GM19025 (cell line): ENCODE results near the gene TCAF2.
A peak's percentile ranks its signal among the peaks of the same experiment; 100 is the strongest.
"Not testable (repeated sequence)": the region's sequence is repeated elsewhere in the genome, so short reads cannot be mapped to it uniquely, and the experiment has no call there.

Experiments used
- ATAC-seq: cut with Tn5 transposase; IDR thresholded peaks from one replicate; pipeline ENCODE4 v1.9.1; 2021; ENCODE audit warnings: mild to moderate bottlenecking, low read depth, moderate library complexity; ENCODE audit not compliant: unreplicated experiment

Gene TCAF2

GRCh38 chr7:143620646-143621045 lies at the start of gene TCAF2:
Gene TCAF2, plus strand, starts transcription at chr7:143620974.
- ATAC-seq: peak; percentile 82

GRCh38 chr7:143571501-143571900 lies 49.3 kb upstream of the TCAF2 start, which contains the start of gene CTAGE15:
Gene CTAGE15, plus strand, starts transcription at chr7:143571801. Its CDS starts 17 bp downstream, at chr7:143571818.
- not testable (repeated sequence) for ATAC-seq

- not testable (repeated sequence) for ATAC-seq
These were observed 32.6 kb upstream of the TCAF2 start for GRCh38 chr7:143588183-143588582.

- not testable (repeated sequence) for ATAC-seq
These were observed 30.9 kb upstream of the TCAF2 start for GRCh38 chr7:143589897-143590296.

- ATAC-seq: not testable (repeated sequence)
These were observed 22.7 kb upstream of the TCAF2 start for GRCh38 chr7:143598086-143598485.

- ATAC-seq: not testable (repeated sequence)
These were observed 17.2 kb upstream of the TCAF2 start for GRCh38 chr7:143603549-143603948.

GRCh38 chr7:143606088-143606487 lies 14.7 kb upstream of the TCAF2 start:
- ATAC-seq: not testable (repeated sequence)

- ATAC-seq: not testable (repeated sequence)
These were observed 5.2 kb upstream of the TCAF2 start for GRCh38 chr7:143615545-143615944.

- ATAC-seq: not testable (repeated sequence)
These were observed 3.6 kb upstream of the TCAF2 start for GRCh38 chr7:143617204-143617603.

- ATAC-seq: peak; percentile 8
These were observed 716 bp upstream of the TCAF2 start for GRCh38 chr7:143620058-143620457.

- peak; percentile 24 for ATAC-seq
These were observed 401 bp downstream of the TCAF2 start for GRCh38 chr7:143621175-143621574.

- peak; percentile 18 for ATAC-seq
These were observed 1.4 kb downstream of the TCAF2 start for GRCh38 chr7:143622130-143622529.

- not testable (repeated sequence) for ATAC-seq
These were observed 9.9 kb downstream of the TCAF2 start for GRCh38 chr7:143630653-143631052.

GRCh38 chr7:143632506-143632905 lies 11.7 kb downstream of the TCAF2 start:
- not testable (repeated sequence) for ATAC-seq

- not testable (repeated sequence) for ATAC-seq
These were observed 12.3 kb downstream of the TCAF2 start for GRCh38 chr7:143633013-143633618.

GRCh38 chr7:143635364-143636240 lies 14.8 kb downstream of the TCAF2 start:
- not testable (repeated sequence) for ATAC-seq

GRCh38 chr7:143639372-143639771 lies 18.6 kb downstream of the TCAF2 start:
- ATAC-seq: peak; percentile 62

- not testable (repeated sequence) for ATAC-seq
These were observed 19.9 kb downstream of the TCAF2 start for GRCh38 chr7:143640528-143641189.

GRCh38 chr7:143646598-143646997 lies 25.8 kb downstream of the TCAF2 start:
- not testable (repeated sequence) for ATAC-seq

GRCh38 chr7:143649902-143650301 lies 29.1 kb downstream of the TCAF2 start:
- not testable (repeated sequence) for ATAC-seq

- ATAC-seq: not testable (repeated sequence)
These were observed 29.7 kb downstream of the TCAF2 start for GRCh38 chr7:143650447-143650846.
